ENCODE results near the gene PPP1R13L. TPM values are rescaled to one million over a fixed set of nuclear protein-coding genes. Genes with fewer than 3 reads are reported as not detected.

The PPP1R13L gene
- total RNA-seq, 1 donor from 2014 or later: 5.1 TPM

DNA sequence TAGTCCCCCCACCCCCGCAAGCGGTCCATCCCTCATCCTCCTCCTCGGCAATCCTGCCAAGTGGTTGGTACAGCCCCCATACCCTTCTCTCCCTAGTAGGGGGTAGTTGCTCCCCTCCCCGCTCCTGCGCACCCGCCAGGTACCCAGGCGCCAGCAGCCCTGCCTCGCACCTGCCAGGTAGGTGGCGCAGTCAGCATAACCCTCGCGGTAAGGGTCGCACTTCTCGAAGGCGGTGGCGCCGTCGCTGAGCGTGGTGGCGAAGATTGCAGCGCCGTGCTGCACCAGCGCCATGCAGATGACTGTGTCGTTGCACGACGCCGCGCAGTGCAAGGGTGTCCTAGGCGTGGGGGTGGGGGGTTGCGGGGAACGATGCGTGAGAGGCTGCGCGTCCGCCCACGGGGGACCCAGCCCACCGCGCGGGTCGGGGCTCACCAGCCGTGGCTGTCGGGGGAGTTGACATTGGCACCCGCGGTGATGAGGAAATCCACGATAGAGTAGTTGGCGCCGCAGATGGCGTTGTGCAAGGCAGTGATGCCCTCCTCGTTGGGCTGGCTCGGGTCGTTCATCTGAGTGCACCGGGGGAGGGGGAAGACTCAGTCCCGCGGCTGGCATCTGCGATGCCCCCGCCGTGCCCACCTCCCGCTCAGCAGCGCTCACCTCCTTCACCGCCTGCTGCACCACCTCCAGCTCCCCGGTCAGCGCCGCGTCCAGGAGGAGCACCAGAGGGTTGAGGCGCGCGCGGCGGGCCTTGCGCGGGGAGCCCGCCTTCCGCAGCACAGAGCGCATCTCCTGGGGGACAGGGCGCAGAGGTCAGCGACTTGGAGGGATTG is 19.3 kb downstream of the PPP1R13L start:
- ATAC-seq (ENCODE audit: low read depth) (no peak), DNase-seq (no peak)
- ChIA-PET CTCF (no interaction called here), POLR2A (no interaction called here)
- Mint-ChIP-seq H3K9me3 (no peaks in the 10 kb centered on the region), H3K4me3 (no peak overlapping the region), H3K4me1 (no peaks in the 10 kb centered on the region), H3K27ac (no peak overlapping the region), H3K27me3 (peaks cover 18% of the 10 kb centered on the region), H3K36me3 (ENCODE audit: low read depth) (no peaks in the 10 kb centered on the region)
- intact Hi-C loops (cut with micrococcal nuclease): no loop called here
- TF ChIP-seq, protein P1, sequence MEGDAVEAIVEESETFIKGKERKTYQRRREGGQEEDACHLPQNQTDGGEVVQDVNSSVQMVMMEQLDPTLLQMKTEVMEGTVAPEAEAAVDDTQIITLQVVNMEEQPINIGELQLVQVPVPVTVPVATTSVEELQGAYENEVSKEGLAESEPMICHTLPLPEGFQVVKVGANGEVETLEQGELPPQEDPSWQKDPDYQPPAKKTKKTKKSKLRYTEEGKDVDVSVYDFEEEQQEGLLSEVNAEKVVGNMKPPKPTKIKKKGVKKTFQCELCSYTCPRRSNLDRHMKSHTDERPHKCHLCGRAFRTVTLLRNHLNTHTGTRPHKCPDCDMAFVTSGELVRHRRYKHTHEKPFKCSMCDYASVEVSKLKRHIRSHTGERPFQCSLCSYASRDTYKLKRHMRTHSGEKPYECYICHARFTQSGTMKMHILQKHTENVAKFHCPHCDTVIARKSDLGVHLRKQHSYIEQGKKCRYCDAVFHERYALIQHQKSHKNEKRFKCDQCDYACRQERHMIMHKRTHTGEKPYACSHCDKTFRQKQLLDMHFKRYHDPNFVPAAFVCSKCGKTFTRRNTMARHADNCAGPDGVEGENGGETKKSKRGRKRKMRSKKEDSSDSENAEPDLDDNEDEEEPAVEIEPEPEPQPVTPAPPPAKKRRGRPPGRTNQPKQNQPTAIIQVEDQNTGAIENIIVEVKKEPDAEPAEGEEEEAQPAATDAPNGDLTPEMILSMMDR (IDR thresholded peaks at IDR 0.05): no peak

DNA sequence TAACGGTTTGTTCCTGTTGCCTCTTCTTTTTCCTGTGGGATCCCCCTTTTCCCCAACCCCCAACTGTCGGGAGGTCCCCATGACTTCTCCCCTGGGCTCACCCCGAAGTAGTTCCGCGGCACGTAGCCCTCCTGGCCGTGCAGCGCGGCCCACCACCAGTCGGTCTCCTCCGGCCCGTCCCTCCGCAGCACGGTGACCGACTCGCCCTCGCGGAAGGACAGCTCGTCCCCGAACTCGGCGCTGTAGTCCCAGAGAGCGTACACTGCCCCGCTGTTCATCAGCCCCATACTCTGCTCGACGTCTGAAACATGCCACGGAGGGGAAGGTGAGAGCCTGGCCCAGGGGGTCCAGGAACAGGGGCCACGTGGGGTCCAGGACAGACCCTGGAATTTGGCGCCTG is 22.4 kb downstream of the PPP1R13L start:
- DNase-seq (no peak), ATAC-seq (ENCODE audit: low read depth) (no peak)
- Mint-ChIP-seq H3K4me3 (no peak overlapping the region), H3K4me1 (no peaks in the 10 kb centered on the region), H3K36me3 (ENCODE audit: low read depth) (no peaks in the 10 kb centered on the region), H3K9me3 (no peaks in the 10 kb centered on the region), H3K27me3 (peaks cover 14% of the 10 kb centered on the region), H3K27ac (no peak overlapping the region)
- ChIA-PET CTCF (no interaction called here), POLR2A (no interaction called here)
- intact Hi-C loops (cut with micrococcal nuclease): no loop called here
- TF ChIP-seq, protein P1 (IDR thresholded peaks at IDR 0.05): no peak

DNA sequence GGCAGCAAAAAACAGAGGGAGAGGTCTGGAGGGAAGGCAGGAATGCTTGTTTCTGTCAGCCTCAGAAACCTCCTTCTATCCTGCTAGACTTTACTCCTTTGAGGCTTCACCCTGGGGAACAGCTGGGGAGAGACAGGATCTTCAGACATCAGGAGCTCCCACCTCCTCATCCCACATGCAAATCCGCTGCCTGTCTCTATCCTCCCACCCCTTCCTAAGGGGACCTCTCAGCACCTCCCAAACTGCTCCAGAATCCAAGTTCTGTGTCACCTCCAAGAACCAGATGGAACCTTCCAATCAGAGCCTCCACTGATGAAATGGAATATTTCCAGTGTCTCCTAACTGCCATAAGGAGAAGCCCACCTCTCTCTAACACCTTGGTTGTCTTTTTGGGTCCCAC is 24.8 kb downstream of the PPP1R13L start:
- TF ChIP-seq, protein P1 (IDR thresholded peaks at IDR 0.05): no peak
- ChIA-PET POLR2A (no interaction called here), CTCF (no interaction called here)
- no peaks in the 10 kb centered on the region for H3K36me3 Mint-ChIP-seq (ENCODE audit: low read depth)
- H3K4me1 Mint-ChIP-seq: no peaks in the 10 kb centered on the region
- no peaks in the 10 kb centered on the region for H3K9me3 Mint-ChIP-seq
- no peak for ATAC-seq (ENCODE audit: low read depth)
- DNase-seq: no peak
- intact Hi-C loops (cut with micrococcal nuclease): no loop called here
- H3K27me3 Mint-ChIP-seq: peaks cover 4% of the 10 kb centered on the region
- no peak overlapping the region for H3K4me3 Mint-ChIP-seq
- H3K27ac Mint-ChIP-seq: no peak overlapping the region

DNA sequence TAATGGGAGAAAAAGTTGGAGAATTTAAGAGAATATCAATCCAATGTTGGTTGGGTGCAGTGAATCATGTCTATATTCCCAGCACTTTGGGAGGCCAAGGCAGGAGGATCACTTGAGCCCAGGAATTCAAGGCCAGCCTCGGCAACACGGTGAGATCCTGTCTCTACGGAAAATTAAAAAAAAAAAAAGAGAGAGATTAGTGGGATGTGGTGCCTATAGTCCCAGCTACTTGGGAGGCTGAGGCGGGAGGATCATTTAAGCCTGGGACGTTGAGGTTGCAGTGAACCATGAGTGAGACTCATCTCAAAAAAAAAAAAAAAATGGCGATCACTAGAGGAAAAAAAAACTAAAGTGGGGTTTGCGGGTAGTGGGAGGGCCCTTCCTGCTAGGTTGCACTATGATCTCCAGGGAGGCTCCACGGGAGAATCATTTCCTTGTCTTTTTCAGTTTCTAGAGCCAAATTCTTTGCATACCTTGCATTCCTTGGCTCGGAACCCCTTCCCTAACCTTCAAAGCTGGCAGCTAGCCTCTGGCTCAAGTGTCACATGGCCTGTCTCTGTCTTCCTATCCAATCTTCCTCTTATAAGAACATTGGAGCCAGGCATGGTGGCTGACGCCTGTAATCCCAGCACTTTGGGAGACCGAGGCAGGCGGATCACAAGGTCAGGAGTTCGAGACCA is 28.7 kb downstream of the PPP1R13L start:
- TF ChIP-seq, protein P1 (IDR thresholded peaks at IDR 0.05): no peak
- Mint-ChIP-seq H3K27ac (no peak overlapping the region), H3K36me3 (ENCODE audit: low read depth) (no peaks in the 10 kb centered on the region), H3K4me3 (no peak overlapping the region), H3K27me3 (no peaks in the 10 kb centered on the region), H3K4me1 (no peaks in the 10 kb centered on the region), H3K9me3 (no peaks in the 10 kb centered on the region)
- POLR2A ChIA-PET: no interaction called here
- ATAC-seq (ENCODE audit: low read depth) (no peak), DNase-seq (no peak)
- intact Hi-C loops (cut with micrococcal nuclease): no loop called here
- CTCF ChIA-PET: no interaction called here

Measured in activated B cell treated with CpG ODN at 0.5 μM for 24 hours (primary cell).